NCI-H187 (cell line): ENCODE results near the gene MUC5AC.
"Not testable (repeated sequence)": the region's sequence is repeated elsewhere in the genome, so short reads cannot be mapped to it uniquely, and the experiment has no call there.

Experiments
- DNase-seq, 2 experiments: peaks; one replicate each; lab custom pipeline; 2025; lab: John Stamatoyannopoulos, UW

MUC5AC gene

GRCh38 chr11:1237128-1237580 lies 79.4 kb downstream of the MUC5AC start:
- DNase-seq = no peak

GRCh38 chr11:1237851-1238250 lies 80.1 kb downstream of the MUC5AC start:
- no peak for DNase-seq

GRCh38 chr11:1238767-1239595 lies 81.2 kb downstream of the MUC5AC start:
- DNase-seq = no peak

- no peak for DNase-seq
Observed at GRCh38 chr11:1239596-1240205, 81.9 kb downstream of the MUC5AC start.

GRCh38 chr11:1240771-1241170 lies 83.0 kb downstream of the MUC5AC start:
- no peak for DNase-seq

- no peak for DNase-seq
Observed at GRCh38 chr11:1241706-1242105, 84.0 kb downstream of the MUC5AC start.

GRCh38 chr11:1242289-1242688 lies 84.5 kb downstream of the MUC5AC start:
- no peak for DNase-seq

GRCh38 chr11:1242751-1243150 lies 85.0 kb downstream of the MUC5AC start:
- DNase-seq = not testable (repeated sequence)

- not testable (repeated sequence) for DNase-seq
Observed at GRCh38 chr11:1243521-1243920, 85.8 kb downstream of the MUC5AC start.

GRCh38 chr11:1244557-1244956 lies 86.8 kb downstream of the MUC5AC start:
- DNase-seq = not testable (repeated sequence)

GRCh38 chr11:1245717-1246116 lies 88.0 kb downstream of the MUC5AC start:
- DNase-seq = not testable (repeated sequence)

- DNase-seq = not testable (repeated sequence)
Observed at GRCh38 chr11:1246301-1246700, 88.5 kb downstream of the MUC5AC start.

GRCh38 chr11:1247026-1247425 lies 89.3 kb downstream of the MUC5AC start:
- DNase-seq = not testable (repeated sequence)

- not testable (repeated sequence) for DNase-seq
Observed at GRCh38 chr11:1248951-1249350, 91.2 kb downstream of the MUC5AC start.

- not testable (repeated sequence) for DNase-seq
Observed at GRCh38 chr11:1250411-1250810, 92.7 kb downstream of the MUC5AC start.
